ACC112 (cell line): Measurements from ENCODE around the gene KNCN.

Experiments used
- H2AFZ ChIP-seq: fragments of 200-600 bp; sonication (generic); one replicate; pipeline ENCODE4 v1.6.0; 2017; ENCODE audit warnings: antibody characterized with exemption, low read length; ENCODE audit not compliant: unreplicated experiment
- H3K27ac ChIP-seq: fragments of 200-600 bp; sonication (generic); 2 replicates; pipeline ENCODE4 v1.5.1; 2014; ENCODE audit warnings: low read depth, mild to moderate bottlenecking, antibody characterized with exemption, low read length, moderate library complexity
- H3K27me3 ChIP-seq: fragments of 200-600 bp; sonication (generic); 2 replicates; pipeline ENCODE4 v1.6.1; 2014; ENCODE audit warnings: mild to moderate bottlenecking, antibody characterized with exemption, low read length, moderate library complexity, mixed read lengths; ENCODE audit not compliant: insufficient read depth
- H3K36me3 ChIP-seq: fragments of 200-600 bp; sonication (generic); 2 replicates; pipeline ENCODE4 v1.6.1; 2016; ENCODE audit warnings: mild to moderate bottlenecking, antibody characterized with exemption, low read length, moderate library complexity, mixed read lengths; ENCODE audit not compliant: insufficient read depth
- H3K4me1 ChIP-seq: fragments of 200-600 bp; sonication (generic); one replicate; pipeline ENCODE4 v1.6.1; 2016; ENCODE audit warnings: low read length, mixed read lengths; ENCODE audit not compliant: insufficient read depth, unreplicated experiment, control insufficient read depth
- H3K4me3 ChIP-seq: fragments of 200-600 bp; sonication (generic); 2 replicates; pipeline ENCODE4 v1.5.1; 2014; ENCODE audit warnings: mild to moderate bottlenecking, low read depth, low read length
- H3K79me2 ChIP-seq: fragments of 200-600 bp; sonication (generic); one replicate; pipeline ENCODE4 v1.6.0; 2016; ENCODE audit warnings: low read length; ENCODE audit not compliant: control insufficient read depth, unreplicated experiment, insufficient read depth

Gene KNCN

DNA sequence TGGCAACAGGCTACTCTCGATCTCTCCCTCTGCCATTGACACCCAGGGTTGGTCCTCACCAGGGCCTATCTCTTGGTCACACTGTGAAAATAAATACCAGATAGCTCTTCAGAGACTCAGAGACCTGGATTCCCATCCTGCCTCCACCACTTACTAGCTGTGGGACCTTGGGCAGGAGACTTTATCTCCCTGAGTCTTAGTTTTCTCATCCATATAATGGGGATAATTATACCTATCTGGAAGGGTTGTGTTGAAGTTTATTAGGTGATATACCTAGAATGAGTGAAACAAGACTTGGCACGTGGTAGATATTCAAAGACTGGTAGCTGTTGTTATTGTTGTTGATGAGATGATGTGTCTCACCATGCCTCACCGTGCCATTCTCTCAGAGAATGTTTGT lies 54.4 kb downstream of the KNCN start:
- no peaks in the 10 kb centered on the region for H3K79me2 ChIP-seq
- no peaks in the 10 kb centered on the region for H3K36me3 ChIP-seq
- H2AFZ ChIP-seq = no peak overlapping the region
- H3K4me3 ChIP-seq = no peak overlapping the region
- no peak overlapping the region for H3K27ac ChIP-seq
- no peaks in the 10 kb centered on the region for H3K4me1 ChIP-seq
- H3K27me3 ChIP-seq = peaks cover 48% of the 10 kb centered on the region

DNA sequence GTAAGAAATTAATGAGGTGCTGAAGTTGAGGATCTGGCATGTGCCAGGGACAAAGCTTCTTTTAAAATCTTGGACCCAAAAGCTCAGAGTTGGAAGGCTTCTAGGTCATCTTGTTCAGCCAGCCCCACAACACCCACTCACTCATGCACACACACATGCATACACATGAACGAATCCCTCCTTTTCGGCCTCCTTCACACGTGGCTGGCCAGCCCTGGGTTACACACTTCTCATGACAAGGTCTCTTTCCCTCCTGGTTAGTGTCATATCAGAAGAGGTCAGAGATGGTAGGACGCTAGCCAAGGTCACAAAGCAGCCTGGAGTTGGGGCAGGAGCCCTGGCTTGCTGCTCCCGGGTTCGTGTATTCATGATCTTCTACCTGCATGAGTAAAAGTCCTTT lies 54.9 kb downstream of the KNCN start:
- H3K27ac ChIP-seq = no peak overlapping the region
- H3K79me2 ChIP-seq = no peaks in the 10 kb centered on the region
- H3K4me1 ChIP-seq = no peaks in the 10 kb centered on the region
- H3K27me3 ChIP-seq = peaks cover 48% of the 10 kb centered on the region
- no peak overlapping the region for H2AFZ ChIP-seq
- H3K4me3 ChIP-seq = no peak overlapping the region
- no peaks in the 10 kb centered on the region for H3K36me3 ChIP-seq

- Histone ChIP-seq H3K4me1 (no peaks in the 10 kb centered on the region), H3K36me3 (no peaks in the 10 kb centered on the region), H3K4me3 (no peak overlapping the region), H3K79me2 (no peaks in the 10 kb centered on the region), H3K27me3 (peaks cover 51% of the 10 kb centered on the region), H3K27ac (no peak overlapping the region), H2AFZ (no peak overlapping the region)
Measured at GRCh38 chr1:46495778-46496177, 55.7 kb downstream of the KNCN start.
